ENCODE data around the gene UBE2J2. TPM values are rescaled to one million over a fixed set of nuclear protein-coding genes. Genes with fewer than 3 reads are reported as not detected.

The UBE2J2 gene
- total RNA-seq, 1 donor from 2014 or later = 76.0 TPM

Other genes starting within 250 kb of the UBE2J2 start
- not detected in 2 replicates for gene RNF223, start 199.5 kb downstream of the UBE2J2 start, total RNA-seq
- gene C1orf159, start 157.8 kb downstream of the UBE2J2 start, total RNA-seq = 16.3 and 16.8 TPM in 2 replicates
- gene TTLL10, start 100.0 kb downstream of the UBE2J2 start, total RNA-seq = 0.30 and 0.89 TPM in 2 replicates
- gene TNFRSF18, start 67.3 kb downstream of the UBE2J2 start, total RNA-seq = 26.8 and 29.8 TPM in 2 replicates
- 46.0 and 47.8 TPM in 2 replicates for gene TNFRSF4, start 59.7 kb downstream of the UBE2J2 start, total RNA-seq
- 111 and 112 TPM in 2 replicates for gene SDF4, start 41.9 kb downstream of the UBE2J2 start, total RNA-seq
- 27.1 and 27.5 TPM in 2 replicates for gene B3GALT6, start 41.6 kb downstream of the UBE2J2 start, total RNA-seq
- gene C1QTNF12, start 27.1 kb downstream of the UBE2J2 start, total RNA-seq = 2.9 and 3.2 TPM in 2 replicates
- 3.6 and 4.6 TPM in 2 replicates for gene SCNN1D, start 6.6 kb upstream of the UBE2J2 start, total RNA-seq
- 66.6 and 67.7 TPM in 2 replicates for gene ACAP3, start 34.1 kb upstream of the UBE2J2 start, total RNA-seq
- 22.3 and 23.1 TPM in 2 replicates for gene PUSL1, start 34.7 kb upstream of the UBE2J2 start, total RNA-seq
- gene INTS11, start 50.8 kb upstream of the UBE2J2 start, total RNA-seq = 115 and 116 TPM in 2 replicates
- gene CPTP, start 50.9 kb upstream of the UBE2J2 start, total RNA-seq = 20.0 and 20.7 TPM in 2 replicates
- gene TAS1R3, start 57.4 kb upstream of the UBE2J2 start, total RNA-seq = 1.0 and 1.2 TPM in 2 replicates
- 31.5 and 35.4 TPM in 2 replicates for gene DVL1, start 75.6 kb upstream of the UBE2J2 start, total RNA-seq
- gene MXRA8, start 84.7 kb upstream of the UBE2J2 start, total RNA-seq = 0.11 TPM in 2 replicates
- 110 and 112 TPM in 2 replicates for gene AURKAIP1, start 101.4 kb upstream of the UBE2J2 start, total RNA-seq
- 111 TPM in 2 replicates for gene CCNL2, start 125.5 kb upstream of the UBE2J2 start, total RNA-seq
- gene MRPL20, start 133.4 kb upstream of the UBE2J2 start, total RNA-seq = 123 and 133 TPM in 2 replicates
- gene ANKRD65, start 147.4 kb upstream of the UBE2J2 start, total RNA-seq = not detected in 2 replicates
- 0.27 and 0.68 TPM in 2 replicates for gene VWA1, start 161.8 kb upstream of the UBE2J2 start, total RNA-seq
- 0.16 and 0.93 TPM in 2 replicates for gene ATAD3C, start 175.8 kb upstream of the UBE2J2 start, total RNA-seq
- 49.2 and 51.4 TPM in 2 replicates for gene ATAD3B, start 197.9 kb upstream of the UBE2J2 start, total RNA-seq
- gene ATAD3A, start 238.3 kb upstream of the UBE2J2 start, total RNA-seq = 51.9 and 52.4 TPM in 2 replicates